Ectodermal cell (in vitro differentiated cells): ENCODE data around the gene AOAH. TPM values are rescaled to one million over a fixed set of nuclear protein-coding genes. Genes with fewer than 3 reads are reported as not detected.

Experiments
- H3K27ac ChIP-seq: 2 replicates; pipeline ENCODE4 v1.7.0; 2013; ENCODE audit warnings: mild to moderate bottlenecking, low read depth, low read length; ENCODE audit not compliant: insufficient read depth, poor library complexity, severe bottlenecking
- H3K27me3 ChIP-seq: 2 replicates; pipeline ENCODE4 v1.7.0; 2013; ENCODE audit warnings: mild to moderate bottlenecking, low read length; ENCODE audit not compliant: insufficient read depth, control insufficient read depth, poor library complexity, severe bottlenecking
- H3K36me3 ChIP-seq: one replicate; pipeline ENCODE4 v1.7.0; 2013; ENCODE audit warnings: low read length; ENCODE audit not compliant: control insufficient read depth, insufficient read depth
- H3K4me1 ChIP-seq: one replicate; pipeline ENCODE4 v1.7.0; 2013; ENCODE audit warnings: low read length; ENCODE audit not compliant: control insufficient read depth, insufficient read depth
- H3K4me3 ChIP-seq: 2 replicates; pipeline ENCODE4 v1.7.0; 2013; ENCODE audit warnings: low read depth, low read length, control low read depth; ENCODE audit not compliant: insufficient read depth
- H3K9me3 ChIP-seq: 2 replicates; pipeline ENCODE4 v1.7.0; 2013; ENCODE audit warnings: mild to moderate bottlenecking, low read length, moderate library complexity; ENCODE audit not compliant: control insufficient read depth
- WGBS, 2 experiments: methylation state at CpG; one replicate each; pipeline ENCODE4 v1.1.7; 2013; ENCODE audit warnings: missing lambda C conversion rate in 2 of 2; 5-methylcytosine and 5-hydroxymethylcytosine counted together
- polyA plus RNA-seq, 4 experiments: library from polyadenylated mRNA; stranded (reverse); fragments of 50-300 nt; gene quantifications; one replicate each; pipeline ENCODE4 v1.2.3, GENCODE V29; 2013

Gene AOAH
- polyA plus RNA-seq (2013, experiment 1 of 4): 2.0 TPM
- 1.3 TPM for polyA plus RNA-seq (2013, experiment 2 of 4)
- polyA plus RNA-seq (2013, experiment 3 of 4): 0.59 TPM
- 1.1 TPM for polyA plus RNA-seq (2013, experiment 4 of 4)

- H3K9me3 ChIP-seq: no peaks in the 10 kb centered on the region
- no peaks in the 10 kb centered on the region for H3K27me3 ChIP-seq
- H3K4me1 ChIP-seq: peaks cover 8% of the 10 kb centered on the region
- H3K36me3 ChIP-seq: no peaks in the 10 kb centered on the region
- 83 to 85% methylated on average over 13 of the region's 14 CpGs for WGBS, 2 experiments
- no peak within 1 kb of the TSS for H3K27ac ChIP-seq
- H3K4me3 ChIP-seq: no peak within 1 kb of the TSS
Observed at GRCh38 chr7:36723951-36724664, at the start of gene AOAH. AOAH (minus strand) TSS chr7:36724494; CDS start chr7:36724148, 346 bp downstream.

- WGBS, 2 experiments: 84 to 87% methylated on average over 1 of the region's 1 CpG
- Histone ChIP-seq H3K27me3 (no peaks in the 10 kb centered on the region), H3K4me1 (no peaks in the 10 kb centered on the region), H3K27ac (no peak overlapping the region), H3K9me3 (no peaks in the 10 kb centered on the region), H3K36me3 (no peaks in the 10 kb centered on the region), H3K4me3 (no peak overlapping the region)
Observed at GRCh38 chr7:36766451-36766850, 42.2 kb upstream of the AOAH start.

- WGBS, 2 experiments: 70 to 73% methylated on average over 4 of the region's 4 CpGs
- no peak overlapping the region for H3K27ac ChIP-seq
- no peak overlapping the region for H3K4me3 ChIP-seq
- no peaks in the 10 kb centered on the region for H3K27me3 ChIP-seq
- H3K4me1 ChIP-seq: no peaks in the 10 kb centered on the region
- H3K36me3 ChIP-seq: no peaks in the 10 kb centered on the region
- no peaks in the 10 kb centered on the region for H3K9me3 ChIP-seq
Observed at GRCh38 chr7:36765605-36766004, 41.3 kb upstream of the AOAH start.

- Histone ChIP-seq H3K4me1 (no peaks in the 10 kb centered on the region), H3K27me3 (no peaks in the 10 kb centered on the region), H3K27ac (no peak overlapping the region), H3K4me3 (no peak overlapping the region), H3K36me3 (no peaks in the 10 kb centered on the region), H3K9me3 (no peaks in the 10 kb centered on the region)
- WGBS, 2 experiments: 93 to 96% methylated on average over 4 to 5 of the region's 5 CpGs
Observed at GRCh38 chr7:36764929-36765328, 40.6 kb upstream of the AOAH start.

GRCh38 chr7:36763132-36763816 is 39.0 kb upstream of the AOAH start:
- H3K4me3 ChIP-seq: no peak overlapping the region
- 88% methylated on average over 10 of the region's 10 CpGs for WGBS, 2 experiments

GRCh38 chr7:36762394-36762793 is 38.1 kb upstream of the AOAH start:
- no peak overlapping the region for H3K27ac ChIP-seq
- no peak overlapping the region for H3K4me3 ChIP-seq
- no peaks in the 10 kb centered on the region for H3K36me3 ChIP-seq
- 56 to 69% methylated on average over 2 of the region's 2 CpGs for WGBS, 2 experiments
- H3K9me3 ChIP-seq: no peaks in the 10 kb centered on the region
- H3K4me1 ChIP-seq: no peaks in the 10 kb centered on the region
- H3K27me3 ChIP-seq: no peaks in the 10 kb centered on the region

More at GRCh38 chr7:36763132-36763816, 39.0 kb upstream of the AOAH start:
- H3K4me1 ChIP-seq: no peaks in the 10 kb centered on the region
- no peaks in the 10 kb centered on the region for H3K36me3 ChIP-seq
- no peaks in the 10 kb centered on the region for H3K9me3 ChIP-seq
- H3K27ac ChIP-seq: no peak overlapping the region
- no peaks in the 10 kb centered on the region for H3K27me3 ChIP-seq

- 79 to 88% methylated on average over 1 to 2 of the region's 2 CpGs for WGBS, 2 experiments
- no peaks in the 10 kb centered on the region for H3K36me3 ChIP-seq
- no peaks in the 10 kb centered on the region for H3K4me1 ChIP-seq
- no peak overlapping the region for H3K27ac ChIP-seq
- no peaks in the 10 kb centered on the region for H3K9me3 ChIP-seq
- no peak overlapping the region for H3K4me3 ChIP-seq
- H3K27me3 ChIP-seq: no peaks in the 10 kb centered on the region
Observed at GRCh38 chr7:36761835-36762234, 37.5 kb upstream of the AOAH start.

- no peak overlapping the region for H3K4me3 ChIP-seq
- no peaks in the 10 kb centered on the region for H3K27me3 ChIP-seq
- no peaks in the 10 kb centered on the region for H3K36me3 ChIP-seq
- no peaks in the 10 kb centered on the region for H3K9me3 ChIP-seq
- no peaks in the 10 kb centered on the region for H3K4me1 ChIP-seq
- no peak overlapping the region for H3K27ac ChIP-seq
- 88 to 89% methylated on average over 7 of the region's 7 CpGs for WGBS, 2 experiments
Observed at GRCh38 chr7:36760856-36761762, 36.8 kb upstream of the AOAH start.

GRCh38 chr7:36758879-36759278 is 34.6 kb upstream of the AOAH start:
- H3K27ac ChIP-seq: no peak overlapping the region
- no peaks in the 10 kb centered on the region for H3K4me1 ChIP-seq
- H3K9me3 ChIP-seq: no peaks in the 10 kb centered on the region
- WGBS, 2 experiments: 87 to 100% methylated on average over 1 of the region's 1 CpG
- no peaks in the 10 kb centered on the region for H3K27me3 ChIP-seq
- H3K36me3 ChIP-seq: no peaks in the 10 kb centered on the region
- no peak overlapping the region for H3K4me3 ChIP-seq

- WGBS, 2 experiments: 93 to 96% methylated on average over 6 to 8 of the region's 8 CpGs
- Histone ChIP-seq H3K9me3 (no peaks in the 10 kb centered on the region), H3K36me3 (no peaks in the 10 kb centered on the region), H3K27ac (no peak overlapping the region), H3K4me1 (no peaks in the 10 kb centered on the region), H3K27me3 (no peaks in the 10 kb centered on the region), H3K4me3 (no peak overlapping the region)
Observed at GRCh38 chr7:36755484-36755883, 31.2 kb upstream of the AOAH start.
